OCI-LY1 (cell line): ENCODE data around the gene ID1.

ENCODE experiments used
- EZH2 ChIP-seq: fragments of 200-600 bp; sonication (generic), shearing (Covaris generic); IDR thresholded peaks from 2 replicates; pipeline ENCODE4 v1.8.0; 2017; ENCODE audit warnings: borderline replicate concordance, mixed run types, mild to moderate bottlenecking, antibody characterized with exemption, low read length, moderate library complexity, mixed read lengths
- TF ChIP-seq, protein P1 (sequence below): fragments of 200-600 bp; sonication (generic), shearing (Covaris generic); IDR thresholded peaks from 2 replicates; pipeline ENCODE4 v1.5.1; 2017; ENCODE audit warnings: mild to moderate bottlenecking, antibody characterized with exemption, low read length, moderate library complexity, mixed read lengths

GRCh38 chr20:31597481-31597855 is 7.6 kb upstream of the ID1 start:
- TF ChIP-seq, protein P1, sequence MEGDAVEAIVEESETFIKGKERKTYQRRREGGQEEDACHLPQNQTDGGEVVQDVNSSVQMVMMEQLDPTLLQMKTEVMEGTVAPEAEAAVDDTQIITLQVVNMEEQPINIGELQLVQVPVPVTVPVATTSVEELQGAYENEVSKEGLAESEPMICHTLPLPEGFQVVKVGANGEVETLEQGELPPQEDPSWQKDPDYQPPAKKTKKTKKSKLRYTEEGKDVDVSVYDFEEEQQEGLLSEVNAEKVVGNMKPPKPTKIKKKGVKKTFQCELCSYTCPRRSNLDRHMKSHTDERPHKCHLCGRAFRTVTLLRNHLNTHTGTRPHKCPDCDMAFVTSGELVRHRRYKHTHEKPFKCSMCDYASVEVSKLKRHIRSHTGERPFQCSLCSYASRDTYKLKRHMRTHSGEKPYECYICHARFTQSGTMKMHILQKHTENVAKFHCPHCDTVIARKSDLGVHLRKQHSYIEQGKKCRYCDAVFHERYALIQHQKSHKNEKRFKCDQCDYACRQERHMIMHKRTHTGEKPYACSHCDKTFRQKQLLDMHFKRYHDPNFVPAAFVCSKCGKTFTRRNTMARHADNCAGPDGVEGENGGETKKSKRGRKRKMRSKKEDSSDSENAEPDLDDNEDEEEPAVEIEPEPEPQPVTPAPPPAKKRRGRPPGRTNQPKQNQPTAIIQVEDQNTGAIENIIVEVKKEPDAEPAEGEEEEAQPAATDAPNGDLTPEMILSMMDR: no peak
- TF ChIP-seq EZH2: no peak
